Measurements from ENCODE around the gene ACBD7. TPM values are rescaled to one million over a fixed set of nuclear protein-coding genes. Genes with fewer than 3 reads are reported as not detected.

The ACBD7 gene
- total RNA-seq, 1 experiment from 2014 or later: 5.9 TPM

GRCh38 chr10:15068802-15069201 lies 19.8 kb downstream of the ACBD7 start:
- Histone ChIP-seq H3K4me3 (no peak overlapping the region), H2AFZ (no peak overlapping the region), H3K36me3 (ENCODE audit: low read depth) (no peaks in the 10 kb centered on the region), H3K4me2 (no peak overlapping the region), H3K27me3 (ENCODE audit: insufficient read depth, low read depth) (no peaks in the 10 kb centered on the region), H3K27ac (no peak overlapping the region), H3K79me2 (ENCODE audit: low read depth) (no peaks in the 10 kb centered on the region), H4K20me1 (ENCODE audit: insufficient read depth) (no peaks in the 10 kb centered on the region), H3K9me3 (ENCODE audit: insufficient read depth, low read depth) (no peaks in the 10 kb centered on the region; the same call in 1 of the 2 replicates), H3F3A (ENCODE audit: insufficient read depth, low read depth) (no peaks in the 10 kb centered on the region), H3K4me1 (replicated peaks; ENCODE audit: insufficient read depth) (no peaks in the 10 kb centered on the region), H3K9me2 (ENCODE audit: insufficient read depth) (no peaks in the 10 kb centered on the region)
- TF ChIP-seq CTCF (conservative IDR thresholded peaks at IDR 0.05): no peak
- no peak for TF ChIP-seq EZH2 (IDR thresholded peaks at IDR 0.05; ENCODE audit: low read depth)
- DNase-seq: peak in 1 of 2 experiments; percentile 1
- intact Hi-C loops (cut with micrococcal nuclease; ENCODE audit: unreplicated experiment): no loop called here
- CTCF ChIA-PET: no interaction called here
- POLR2A ChIA-PET (ENCODE audit: unreplicated experiment): no interaction called here
- no TSS peak for BruUV-seq (replicated peaks)

- Histone ChIP-seq H4K20me1 (ENCODE audit: insufficient read depth) (no peaks in the 10 kb centered on the region), H3K79me2 (ENCODE audit: low read depth) (no peaks in the 10 kb centered on the region), H2AFZ (no peak overlapping the region), H3K27me3 (ENCODE audit: insufficient read depth, low read depth) (no peaks in the 10 kb centered on the region), H3K9me3 (ENCODE audit: insufficient read depth, low read depth) (no peaks in the 10 kb centered on the region; the same call in 1 of the 2 replicates), H3K4me1 (replicated peaks; ENCODE audit: insufficient read depth) (no peaks in the 10 kb centered on the region), H3F3A (ENCODE audit: insufficient read depth, low read depth) (no peaks in the 10 kb centered on the region), H3K4me3 (no peak overlapping the region), H3K4me2 (no peak overlapping the region), H3K36me3 (ENCODE audit: low read depth) (no peaks in the 10 kb centered on the region), H3K9me2 (ENCODE audit: insufficient read depth) (no peaks in the 10 kb centered on the region), H3K27ac (no peak overlapping the region)
- DNase-seq: no peak
- no TSS peak for BruUV-seq (replicated peaks)
- ChIA-PET POLR2A (ENCODE audit: unreplicated experiment) (interaction anchor here (0.6 kb wide), 1 partner anchor 59 kb away, joined by 4 read pairs; no protein-coding TSS in a partner anchor), CTCF (no interaction called here)
- TF ChIP-seq CTCF (conservative IDR thresholded peaks at IDR 0.05) (no peak), EZH2 (IDR thresholded peaks at IDR 0.05; ENCODE audit: low read depth) (no peak)
- intact Hi-C loops (cut with micrococcal nuclease; ENCODE audit: unreplicated experiment): no loop called here
Measured at GRCh38 chr10:15067154-15067553, 21.4 kb downstream of the ACBD7 start.

- no TSS peak for BruUV-seq (replicated peaks)
- Histone ChIP-seq H2AFZ (no peak overlapping the region), H3K9me3 (ENCODE audit: insufficient read depth, low read depth) (peaks cover 5% of the 10 kb centered on the region; the same call in 1 of the 2 replicates), H3K79me2 (ENCODE audit: low read depth) (no peaks in the 10 kb centered on the region), H3F3A (ENCODE audit: insufficient read depth, low read depth) (no peaks in the 10 kb centered on the region), H3K36me3 (ENCODE audit: low read depth) (no peaks in the 10 kb centered on the region), H4K20me1 (ENCODE audit: insufficient read depth) (no peaks in the 10 kb centered on the region), H3K27ac (no peak overlapping the region), H3K27me3 (ENCODE audit: insufficient read depth, low read depth) (no peaks in the 10 kb centered on the region), H3K4me3 (no peak overlapping the region), H3K4me1 (replicated peaks; ENCODE audit: insufficient read depth) (no peaks in the 10 kb centered on the region), H3K4me2 (no peak overlapping the region), H3K9me2 (ENCODE audit: insufficient read depth) (no peaks in the 10 kb centered on the region)
- ChIA-PET CTCF (no interaction called here), POLR2A (ENCODE audit: unreplicated experiment) (no interaction called here)
- DNase-seq: no peak
- intact Hi-C loops (cut with micrococcal nuclease; ENCODE audit: unreplicated experiment): no loop called here
- no peak for TF ChIP-seq CTCF (conservative IDR thresholded peaks at IDR 0.05)
- TF ChIP-seq EZH2 (IDR thresholded peaks at IDR 0.05; ENCODE audit: low read depth): no peak
Measured at GRCh38 chr10:15060638-15061037, 27.9 kb downstream of the ACBD7 start.

All from PC-9 (cell line).